NT2/D1 (cell line): ENCODE measurements around the gene TMEM184C.

Experiments
- DNase-seq: peaks from one replicate; pipeline ENCODE4 v3.0.0-alpha.2; 2011; ENCODE audit warnings: low read depth, low spot score
- H3K27me3 ChIP-seq: 2 replicates; pipeline ENCODE4 v1.6.0; 2011; ENCODE audit warnings: mild to moderate bottlenecking; ENCODE audit not compliant: insufficient read length, insufficient read depth
- H3K36me3 ChIP-seq: 2 replicates; pipeline ENCODE4 v1.6.1; 2011; ENCODE audit warnings: mild to moderate bottlenecking, low read length, mixed read lengths; ENCODE audit not compliant: insufficient read depth, insufficient read length
- H3K4me1 ChIP-seq: 2 replicates; pipeline ENCODE4 v1.5.1; 2011; ENCODE audit not compliant: insufficient read depth, insufficient read length
- H3K4me3 ChIP-seq: 2 replicates; pipeline ENCODE4 v1.5.1; 2011; ENCODE audit warnings: low read depth; ENCODE audit not compliant: insufficient read length
- H3K9ac ChIP-seq: 2 replicates; pipeline ENCODE4 v1.6.0; 2011; ENCODE audit warnings: low read depth; ENCODE audit not compliant: insufficient read length
- H3K9me3 ChIP-seq: 2 replicates; pipeline ENCODE4 v1.5.1; 2011; ENCODE audit warnings: mild to moderate bottlenecking, low read length; ENCODE audit not compliant: insufficient read depth
- SUZ12 ChIP-seq: IDR thresholded peaks from 2 replicates; pipeline ENCODE4 v1.6.1; 2011; ENCODE audit not compliant: insufficient read length, insufficient read depth; ENCODE audit errors: extremely low read depth
- YY1 ChIP-seq: IDR thresholded peaks from 2 replicates; pipeline ENCODE4 v1.6.1; 2011; ENCODE audit not compliant: insufficient read length, insufficient read depth
- ZNF274 ChIP-seq: IDR thresholded peaks from 2 replicates; pipeline ENCODE4 v1.6.1; 2011; ENCODE audit warnings: mild to moderate bottlenecking, low read depth, low read length

TMEM184C gene

GRCh38 chr4:147581606-147582350, 35.4 kb upstream of the TMEM184C start:
- Histone ChIP-seq H3K27me3 (no peaks in the 10 kb centered on the region), H3K36me3 (no peaks in the 10 kb centered on the region), H3K9ac (no peak overlapping the region), H3K4me1 (no peaks in the 10 kb centered on the region), H3K4me3 (no peak overlapping the region), H3K9me3 (no peaks in the 10 kb centered on the region)
- TF ChIP-seq ZNF274 (no peak), SUZ12 (no peak), YY1 (no peak)
- no peak for DNase-seq

DNA sequence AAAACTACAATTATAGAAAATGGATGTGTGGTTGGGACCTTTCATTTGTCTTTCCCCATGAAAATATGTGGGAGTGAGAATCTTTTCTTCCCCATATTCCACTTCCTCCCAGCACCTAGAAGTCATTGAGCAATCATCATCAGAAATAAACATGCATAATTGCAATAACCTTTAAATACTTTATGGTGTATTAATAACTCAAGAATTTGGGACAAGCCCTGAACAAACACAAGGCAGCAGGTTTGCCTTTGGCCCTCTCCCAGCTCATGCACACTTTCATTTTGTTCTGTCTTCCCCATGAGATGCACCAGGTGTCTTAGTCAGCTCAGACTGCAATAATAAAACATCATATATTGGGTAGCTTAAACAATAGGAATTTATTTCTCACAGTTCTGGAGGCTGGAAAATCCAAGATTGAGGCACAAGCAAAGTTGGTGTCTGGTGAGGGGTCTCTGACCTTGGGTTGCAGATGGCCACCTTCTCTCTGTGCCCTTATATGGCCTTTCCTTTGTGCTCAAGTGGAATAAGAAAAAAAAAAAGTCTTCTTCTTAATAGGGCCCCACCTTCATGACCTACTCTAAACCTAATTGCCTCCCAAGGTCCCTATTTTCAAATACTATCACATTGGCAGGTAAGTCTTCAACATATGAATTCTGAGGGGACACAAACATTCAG, 34.7 kb upstream of the TMEM184C start:
- DNase-seq, result no peak
- Histone ChIP-seq H3K4me1 (no peaks in the 10 kb centered on the region), H3K4me3 (no peak overlapping the region), H3K36me3 (no peaks in the 10 kb centered on the region), H3K27me3 (no peaks in the 10 kb centered on the region), H3K9me3 (no peaks in the 10 kb centered on the region), H3K9ac (no peak overlapping the region)
- no peak for TF ChIP-seq ZNF274
- TF ChIP-seq YY1, result no peak
- no peak for TF ChIP-seq SUZ12

- H3K4me3 ChIP-seq, result no peak overlapping the region
- H3K4me1 ChIP-seq, result no peaks in the 10 kb centered on the region
- TF ChIP-seq SUZ12 (no peak), ZNF274 (no peak), YY1 (no peak)
- no peak for DNase-seq
- H3K9me3 ChIP-seq, result no peaks in the 10 kb centered on the region
- H3K9ac ChIP-seq, result no peak overlapping the region
- H3K27me3 ChIP-seq, result no peaks in the 10 kb centered on the region
- no peaks in the 10 kb centered on the region for H3K36me3 ChIP-seq
Measured at GRCh38 chr4:147583876-147584275, 33.3 kb upstream of the TMEM184C start.

GRCh38 chr4:147586032-147586431, 31.2 kb upstream of the TMEM184C start:
- H3K4me1 ChIP-seq, result no peaks in the 10 kb centered on the region
- no peaks in the 10 kb centered on the region for H3K27me3 ChIP-seq
- H3K36me3 ChIP-seq, result no peaks in the 10 kb centered on the region
- no peak overlapping the region for H3K9ac ChIP-seq
- TF ChIP-seq YY1, result no peak
- TF ChIP-seq ZNF274, result no peak
- TF ChIP-seq SUZ12, result no peak
- H3K9me3 ChIP-seq, result no peaks in the 10 kb centered on the region
- DNase-seq, result no peak
- no peak overlapping the region for H3K4me3 ChIP-seq

GRCh38 chr4:147586637-147587036, 30.6 kb upstream of the TMEM184C start:
- no peak for DNase-seq
- Histone ChIP-seq H3K9me3 (no peaks in the 10 kb centered on the region), H3K36me3 (no peaks in the 10 kb centered on the region), H3K4me1 (no peaks in the 10 kb centered on the region), H3K27me3 (no peaks in the 10 kb centered on the region), H3K9ac (no peak overlapping the region), H3K4me3 (no peak overlapping the region)
- TF ChIP-seq SUZ12, result no peak
- TF ChIP-seq ZNF274, result no peak
- no peak for TF ChIP-seq YY1

DNA sequence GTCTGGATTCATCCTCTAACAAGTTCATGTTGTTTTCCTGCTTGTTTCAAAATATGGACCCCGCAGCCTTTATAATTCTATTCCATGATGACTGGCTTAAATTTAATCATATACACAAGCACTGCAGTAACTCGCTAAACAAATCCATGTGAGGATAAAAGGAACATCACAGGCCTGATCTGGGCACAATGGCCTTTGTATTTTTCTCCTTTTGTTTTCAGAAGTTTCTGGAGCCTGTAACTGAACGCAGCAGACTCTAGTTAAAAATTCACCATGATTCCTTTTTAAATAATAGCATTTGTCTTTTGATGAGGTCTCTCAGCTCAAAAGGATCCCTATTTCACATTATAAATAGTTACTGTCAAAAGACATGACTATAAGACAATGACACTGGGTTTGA, 30.2 kb upstream of the TMEM184C start:
- no peak for DNase-seq
- Histone ChIP-seq H3K9ac (no peak overlapping the region), H3K9me3 (no peaks in the 10 kb centered on the region), H3K36me3 (no peaks in the 10 kb centered on the region), H3K27me3 (no peaks in the 10 kb centered on the region), H3K4me3 (no peak overlapping the region), H3K4me1 (no peaks in the 10 kb centered on the region)
- TF ChIP-seq ZNF274 (no peak), YY1 (no peak), SUZ12 (no peak)

- Histone ChIP-seq H3K4me3 (no peak overlapping the region), H3K4me1 (no peaks in the 10 kb centered on the region), H3K27me3 (no peaks in the 10 kb centered on the region), H3K9ac (no peak overlapping the region), H3K9me3 (no peaks in the 10 kb centered on the region; the same call in 1 of the 2 replicates), H3K36me3 (no peaks in the 10 kb centered on the region)
- no peak for DNase-seq
- TF ChIP-seq YY1 (no peak), SUZ12 (no peak), ZNF274 (no peak)
Measured at GRCh38 chr4:147589586-147589985, 27.6 kb upstream of the TMEM184C start.
